ENCODE results near the gene ZYG11B. TPM values are rescaled to one million over a fixed set of nuclear protein-coding genes. Genes with fewer than 3 reads are reported as not detected.
"Not testable (repeated sequence)": the region's sequence is repeated elsewhere in the genome, so short reads cannot be mapped to it uniquely, and the experiment has no call there.

Gene ZYG11B
- total RNA-seq, 1 donor from 2014 or later: 37.9 TPM

DNA sequence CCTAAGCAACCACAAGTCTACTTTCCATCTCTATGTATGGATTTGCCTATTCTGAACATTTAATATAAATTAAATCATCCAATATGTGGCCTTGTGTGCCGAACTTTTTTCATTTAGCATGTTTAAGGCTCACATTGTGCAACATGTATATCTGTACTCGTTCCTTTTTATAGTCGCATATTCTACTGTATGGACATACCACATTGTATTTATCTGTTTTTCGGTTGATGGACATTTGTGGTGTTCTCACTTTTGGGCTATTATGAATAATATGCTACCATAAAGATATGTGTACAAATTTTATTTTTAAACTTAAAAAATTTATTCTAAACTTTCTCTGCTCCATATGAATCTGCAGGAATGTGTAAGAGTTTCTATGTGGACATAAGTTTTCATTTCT lies 129.3 kb downstream of the ZYG11B start:
- no peak for DNase-seq

DNA sequence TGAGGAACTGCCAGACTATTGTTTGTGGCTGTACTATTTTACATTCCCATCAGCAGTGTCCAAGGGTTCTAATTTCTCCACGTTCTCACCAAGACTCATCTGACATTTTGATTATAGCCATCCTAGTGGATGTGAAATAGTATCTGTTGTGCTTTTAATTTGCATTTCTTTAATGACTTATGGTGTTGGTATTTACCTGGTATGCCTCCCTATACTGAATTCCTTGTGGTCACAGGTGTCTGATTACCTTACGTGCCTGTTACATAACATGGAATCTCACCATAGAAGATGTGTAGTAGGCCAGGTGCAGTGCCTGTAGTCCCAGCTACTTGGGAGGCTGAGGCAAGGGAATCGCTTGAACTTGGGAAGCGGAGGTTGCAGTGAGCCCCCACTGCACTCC lies 129.8 kb downstream of the ZYG11B start:
- DNase-seq: no peak

DNA sequence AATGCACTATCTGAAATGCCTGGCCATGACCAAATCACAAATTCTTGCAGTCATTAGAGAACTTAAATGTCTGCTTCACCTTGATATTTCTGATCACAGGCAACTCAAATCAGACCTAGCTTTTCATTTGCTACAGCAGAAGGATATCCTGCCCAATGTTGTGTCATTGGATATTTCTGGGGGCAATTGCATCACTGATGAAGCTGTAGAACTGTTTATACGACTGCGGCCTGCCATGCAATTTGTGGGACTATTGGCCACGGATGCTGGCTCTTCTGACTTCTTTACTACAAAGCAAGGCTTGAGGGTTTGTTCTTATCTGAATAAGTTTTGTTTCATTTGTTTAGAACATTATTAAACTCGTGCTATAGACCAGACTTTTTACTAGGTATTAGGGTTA lies 131.2 kb downstream of the ZYG11B start:
- no peak for DNase-seq

DNA sequence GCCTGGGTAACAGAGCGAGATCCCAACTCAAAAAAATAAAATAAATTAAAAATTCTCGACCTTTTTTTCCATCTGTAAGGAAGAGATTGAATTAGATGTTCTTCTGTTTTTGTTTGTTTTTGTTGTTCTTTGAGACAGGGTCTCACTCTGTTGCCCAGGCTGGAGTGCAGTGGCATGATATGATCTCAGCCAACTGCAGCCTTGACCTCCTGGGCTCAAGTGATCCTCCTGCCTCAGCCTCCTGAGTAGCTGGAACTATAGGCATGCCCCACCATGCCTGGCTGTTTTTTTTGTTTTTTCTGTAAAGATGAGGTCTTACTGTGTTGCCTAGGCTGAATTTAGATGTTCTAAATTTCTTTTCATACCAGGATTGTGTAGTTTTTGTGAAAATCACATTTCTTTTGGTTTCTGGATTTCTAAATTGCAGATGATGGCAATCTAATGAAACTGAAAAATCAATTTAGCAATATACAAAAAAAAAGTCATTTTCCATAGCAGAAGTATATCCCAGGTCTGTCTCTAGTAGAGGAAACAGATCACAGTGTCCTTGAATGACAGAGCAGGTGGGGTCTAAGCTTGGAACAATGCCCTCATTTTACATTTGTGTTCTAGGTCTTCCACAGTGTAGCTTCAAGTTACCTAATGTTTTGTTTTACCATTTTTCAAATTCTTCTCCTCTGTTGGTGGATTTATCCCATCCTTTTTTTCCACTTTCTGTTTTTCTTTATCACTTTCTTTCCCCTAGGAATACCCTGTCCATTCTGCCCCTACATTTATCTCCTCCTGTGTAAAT lies 136.6 kb downstream of the ZYG11B start:
- DNase-seq: no peak

DNA sequence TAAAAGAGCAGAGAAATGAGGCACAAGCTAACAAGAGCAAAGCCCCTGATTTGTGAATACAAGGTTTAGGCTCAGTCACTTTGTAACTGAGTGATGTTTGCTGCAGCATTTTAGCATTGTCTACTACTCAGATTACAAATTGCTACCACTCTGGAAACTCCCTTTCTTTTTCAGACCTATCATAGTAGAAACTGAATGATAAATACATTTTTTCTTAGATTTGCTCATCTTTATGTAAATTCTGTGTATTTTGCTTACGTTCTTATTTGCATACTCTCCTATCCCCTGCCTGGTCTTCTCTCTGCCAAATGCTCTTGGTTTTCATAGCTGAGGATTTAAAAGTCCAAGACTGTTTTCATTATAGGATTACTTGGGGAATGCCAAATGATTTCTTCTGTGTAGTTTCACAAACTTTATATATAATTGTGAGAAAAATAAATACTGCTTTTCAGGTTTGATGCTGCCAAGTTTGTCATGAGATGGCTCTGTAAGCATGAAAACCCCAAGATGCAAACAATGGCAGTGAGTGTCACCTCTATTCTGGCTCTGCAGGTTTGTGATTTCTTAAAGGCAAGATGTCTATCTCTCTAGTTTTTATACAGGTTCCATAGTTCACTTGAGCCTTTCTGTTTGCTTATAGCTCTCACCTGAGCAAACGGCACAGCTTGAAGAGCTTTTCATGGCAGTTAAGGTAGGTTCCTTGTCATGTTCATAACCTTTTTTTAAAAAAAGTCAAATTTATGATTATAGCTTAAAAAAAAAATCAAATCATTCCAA lies 141.0 kb downstream of the ZYG11B start:
- no peak for DNase-seq

DNA sequence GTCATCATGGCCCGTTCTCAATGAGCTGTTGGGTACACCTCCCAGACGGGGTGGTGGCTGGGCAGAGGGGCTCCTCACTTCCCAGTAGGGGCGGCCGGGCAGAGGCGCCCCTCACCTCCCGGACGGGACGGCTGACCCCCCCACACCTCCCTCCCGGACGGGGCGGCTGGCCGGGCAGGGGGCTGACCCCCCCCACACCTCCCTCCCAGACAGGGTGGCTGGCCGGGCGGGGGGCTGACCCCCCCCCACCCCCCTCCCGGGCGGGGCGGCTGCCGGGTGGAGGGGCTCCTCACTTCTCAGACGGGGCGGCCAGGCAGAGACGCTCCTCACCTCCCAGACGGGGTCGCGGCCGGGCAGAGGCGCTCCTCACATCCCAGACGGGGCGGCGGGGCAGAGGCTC lies 143.5 kb downstream of the ZYG11B start:
- not testable (repeated sequence) for DNase-seq

DNA sequence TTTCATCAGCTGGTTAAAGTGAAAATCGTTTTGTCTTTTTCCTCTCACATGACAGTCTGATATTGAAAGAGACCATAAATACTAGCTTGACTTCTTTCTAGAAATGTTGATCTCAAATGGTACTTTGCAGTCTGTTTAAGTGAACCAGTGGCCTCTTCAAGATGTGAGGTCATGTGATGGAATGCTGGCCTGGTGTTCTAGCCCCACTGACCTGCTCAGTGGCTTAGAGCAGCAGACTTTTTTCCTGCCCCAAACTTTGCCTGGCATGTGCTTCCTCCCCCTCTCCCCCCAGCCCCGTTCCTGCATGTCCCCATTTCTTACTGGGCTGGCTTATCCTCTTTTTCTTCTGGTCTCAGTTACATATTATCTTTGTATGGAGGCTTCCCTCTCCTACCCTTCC lies 150.6 kb downstream of the ZYG11B start:
- DNase-seq: no peak

Small RNA genes within 50 kb of the gene (small RNA-seq; reads per million reads assigned to genes)
- not detected for gene RN7SL62P (ENCODE audit: low replicate concordance)
- 0.28 reads per million, percentile 26 among the genes with 10 or more reads in this experiment for gene RNU2-30P (ENCODE audit: low replicate concordance)
- gene RNU6-969P (ENCODE audit: low replicate concordance): not detected

Other genes with a start within 250 kb of the ZYG11B start
- 80.4 TPM for gene TUT4, start 173.4 kb upstream of the ZYG11B start, total RNA-seq
- gene GPX7, start 124.1 kb upstream of the ZYG11B start, total RNA-seq: 101 TPM
- 0.49 TPM for gene SHISAL2A, start 93.3 kb upstream of the ZYG11B start, total RNA-seq
- 9.1 TPM for gene COA7, start 28.1 kb upstream of the ZYG11B start, total RNA-seq
- gene ZYG11A, start 116.3 kb downstream of the ZYG11B start, total RNA-seq: 0.30 TPM
- 48.5 TPM for gene ECHDC2, start 195.3 kb downstream of the ZYG11B start, total RNA-seq
- 95.9 TPM for gene SCP2, start 200.8 kb downstream of the ZYG11B start, total RNA-seq